Left lung (tissue), 10 donors: ENCODE measurements around the gene GALNT17. TPM values are rescaled to one million over a fixed set of nuclear protein-coding genes. Genes with fewer than 3 reads are reported as not detected.

ENCODE experiments used
- ATAC-seq: fragments of 200-7000 bp; cut with Tn5 transposase; one replicate; pipeline ENCODE4 v1.9.1; 2020; ENCODE audit warnings: moderate library complexity
- DNase-seq, 4 donors: peaks; one replicate each; pipeline ENCODE4 v3.0.0-alpha.2; 2013 to 2020
- H3K27ac ChIP-seq, 2 donors: fragments of 200-600 bp; sonication (generic) in 1 of 2; one replicate each; pipeline versions ENCODE4 v1.5.0 to v1.8.0; 2020 to 2021
- H3K27me3 ChIP-seq, 2 donors: fragments of 200-600 bp; sonication (generic) in 1 of 2; one replicate each; pipeline versions ENCODE4 v1.5.0 to v1.8.0; 2020 to 2021
- H3K36me3 ChIP-seq, 2 donors: fragments of 200-600 bp; sonication (generic) in 1 of 2; one replicate each; pipeline versions ENCODE4 v1.5.0 to v1.8.0; 2020 to 2021
- H3K4me1 ChIP-seq, 2 donors: fragments of 200-600 bp; one replicate each; pipeline ENCODE4 v1.8.0; 2021
- H3K4me3 ChIP-seq, 2 donors: fragments of 200-600 bp; sonication (generic) in 1 of 2; one replicate each; pipeline versions ENCODE4 v1.5.0 to v1.8.0; 2020 to 2021; ENCODE audit warnings: mild to moderate bottlenecking in 1 of 2
- H3K9me3 ChIP-seq, 2 donors: fragments of 200-600 bp; sonication (generic) in 1 of 2; one replicate each; pipeline versions ENCODE4 v1.5.0 to v1.8.0; 2020 to 2021
- intact Hi-C, 2 donors: fragments of 100-400 bp; cut with DNase I; formaldehyde crosslinking; loops; one replicate each; pipeline versions ENCODE4 v1.11.2 to v1.14.2; 2022
- polyA plus RNA-seq, 6 donors: library from polyadenylated mRNA; unstranded; fragments of 120-200 nt; gene quantifications; one replicate each; pipeline ENCODE4 v1.2.1, GENCODE V29; 2013; ENCODE audit not compliant: insufficient read length in 6 of 6
- total RNA-seq, 2 donors: library from RNA; stranded (reverse); fragmentation: NEBNext Ultra II Directional; extraction: Animal tissue kit (Norgen Biotek cat#: 25700); gene quantifications; one replicate each; pipeline ENCODE4 v1.2.1, GENCODE V29; 2021
- TF ChIP-seq, protein P1 (sequence below), 2 donors: fragments of 200-600 bp; sonication (generic) in 1 of 2; IDR thresholded peaks; one replicate each; pipeline versions ENCODE4 v1.5.0 to v1.8.0; 2021; ENCODE audit warnings: antibody characterized with exemption in 2 of 2
- donor health status: DM: no; HTN: yes; CAD: no.
- donor health status: DM: no; HTN: no; CAD: no.

Gene GALNT17
- total and polyA plus RNA-seq, 8 donors, result 2.4 to 19.1 (median 9.7) TPM

DNA sequence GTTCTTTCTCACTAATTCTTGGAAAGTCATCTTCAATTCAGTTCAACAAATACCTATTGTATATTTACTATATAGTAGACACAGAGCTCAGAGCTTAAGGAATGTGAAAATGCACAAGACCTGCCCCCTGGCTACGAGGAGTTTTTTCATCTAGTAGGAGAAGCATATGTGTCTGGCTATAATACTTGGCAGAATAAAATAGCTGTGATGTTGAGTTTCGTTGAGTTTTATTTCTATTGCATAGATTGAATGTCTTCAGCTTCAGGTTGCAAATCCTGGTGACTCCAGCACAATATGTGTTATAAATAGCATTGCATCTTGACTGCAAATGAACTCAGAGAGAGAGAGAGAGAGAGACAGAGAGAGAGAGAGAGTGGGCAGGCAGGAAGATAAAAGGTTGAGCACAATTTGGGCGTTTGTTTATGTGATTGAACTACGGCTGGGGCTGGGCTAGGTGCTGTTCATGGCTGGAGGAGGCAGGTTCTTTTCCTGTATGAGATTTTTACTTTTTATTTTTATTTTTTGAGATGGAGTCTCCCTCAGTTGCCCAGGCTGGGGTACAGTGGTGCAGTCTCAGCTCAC lies 229.6 kb downstream of the GALNT17 start:
- no peak for DNase-seq
- H3K27me3 ChIP-seq, result no peaks in the 10 kb centered on the region
- TF ChIP-seq, protein P1, sequence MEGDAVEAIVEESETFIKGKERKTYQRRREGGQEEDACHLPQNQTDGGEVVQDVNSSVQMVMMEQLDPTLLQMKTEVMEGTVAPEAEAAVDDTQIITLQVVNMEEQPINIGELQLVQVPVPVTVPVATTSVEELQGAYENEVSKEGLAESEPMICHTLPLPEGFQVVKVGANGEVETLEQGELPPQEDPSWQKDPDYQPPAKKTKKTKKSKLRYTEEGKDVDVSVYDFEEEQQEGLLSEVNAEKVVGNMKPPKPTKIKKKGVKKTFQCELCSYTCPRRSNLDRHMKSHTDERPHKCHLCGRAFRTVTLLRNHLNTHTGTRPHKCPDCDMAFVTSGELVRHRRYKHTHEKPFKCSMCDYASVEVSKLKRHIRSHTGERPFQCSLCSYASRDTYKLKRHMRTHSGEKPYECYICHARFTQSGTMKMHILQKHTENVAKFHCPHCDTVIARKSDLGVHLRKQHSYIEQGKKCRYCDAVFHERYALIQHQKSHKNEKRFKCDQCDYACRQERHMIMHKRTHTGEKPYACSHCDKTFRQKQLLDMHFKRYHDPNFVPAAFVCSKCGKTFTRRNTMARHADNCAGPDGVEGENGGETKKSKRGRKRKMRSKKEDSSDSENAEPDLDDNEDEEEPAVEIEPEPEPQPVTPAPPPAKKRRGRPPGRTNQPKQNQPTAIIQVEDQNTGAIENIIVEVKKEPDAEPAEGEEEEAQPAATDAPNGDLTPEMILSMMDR (IDR thresholded peaks at IDR 0.05), result no peak

DNA sequence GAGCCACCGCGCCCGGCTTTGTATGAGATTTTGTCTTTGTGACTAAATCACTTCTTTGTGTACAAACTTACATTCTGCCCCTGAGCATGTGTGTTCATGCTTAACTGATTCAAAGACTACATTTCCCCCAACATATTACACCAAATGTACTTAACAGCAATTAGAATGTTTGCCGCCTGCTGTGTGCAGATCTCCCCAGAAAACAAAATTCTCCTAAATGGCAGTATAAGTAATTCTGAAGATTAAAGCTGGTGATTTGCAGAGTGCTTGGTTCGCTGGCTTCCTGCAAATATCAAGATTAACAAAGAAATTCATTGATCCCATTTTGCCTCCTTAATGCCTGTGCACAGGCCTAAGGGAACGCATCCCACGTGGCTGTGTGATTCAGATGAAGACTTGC lies 230.3 kb downstream of the GALNT17 start:
- Histone ChIP-seq H3K9me3 (peaks cover 0 to 31% of the 10 kb centered on the region in 2 donors), H3K27me3 (no peaks in the 10 kb centered on the region), H3K4me3 (no peak overlapping the region), H3K36me3 (no peaks in the 10 kb centered on the region), H3K4me1 (no peaks in the 10 kb centered on the region), H3K27ac (no peak overlapping the region)
- ATAC-seq (no peak), DNase-seq (no peak)
- intact Hi-C loops, result no loop called here
- TF ChIP-seq, protein P1 (IDR thresholded peaks at IDR 0.05), result no peak

More for the DNA sequence above, 229.6 kb downstream of the GALNT17 start:
- intact Hi-C loops, result no loop called here
- Histone ChIP-seq H3K36me3 (no peaks in the 10 kb centered on the region), H3K9me3 (peaks cover 0 to 35% of the 10 kb centered on the region in 2 donors), H3K4me1 (no peaks in the 10 kb centered on the region), H3K4me3 (no peak overlapping the region), H3K27ac (no peak overlapping the region)
- no peak for ATAC-seq

DNA sequence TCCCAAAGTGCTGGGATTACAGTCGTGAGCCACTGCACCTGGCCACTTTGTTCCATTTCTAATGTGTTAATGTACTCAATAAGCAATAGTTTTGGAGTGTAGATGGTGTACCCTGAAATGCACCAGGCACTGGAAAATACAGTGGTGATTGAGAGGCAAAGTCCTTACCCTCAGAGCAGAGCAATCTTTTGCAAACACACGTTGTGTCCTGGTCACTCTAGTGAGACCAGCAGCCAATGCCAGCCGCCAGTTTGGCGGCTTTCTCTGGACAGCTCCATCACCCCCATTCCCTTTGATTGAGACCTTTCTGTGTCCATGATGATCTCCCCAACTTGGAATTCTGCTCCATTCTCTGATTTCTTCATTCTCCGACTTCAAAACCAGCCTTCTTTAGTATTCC lies 231.3 kb downstream of the GALNT17 start:
- DNase-seq (no peak), ATAC-seq (no peak)
- Histone ChIP-seq H3K4me1 (no peaks in the 10 kb centered on the region), H3K4me3 (no peak overlapping the region), H3K27me3 (no peaks in the 10 kb centered on the region), H3K27ac (no peak overlapping the region), H3K9me3 (peaks cover 0 to 27% of the 10 kb centered on the region in 2 donors), H3K36me3 (no peaks in the 10 kb centered on the region)
- intact Hi-C loops, result no loop called here
- TF ChIP-seq, protein P1 (IDR thresholded peaks at IDR 0.05), result no peak

DNA sequence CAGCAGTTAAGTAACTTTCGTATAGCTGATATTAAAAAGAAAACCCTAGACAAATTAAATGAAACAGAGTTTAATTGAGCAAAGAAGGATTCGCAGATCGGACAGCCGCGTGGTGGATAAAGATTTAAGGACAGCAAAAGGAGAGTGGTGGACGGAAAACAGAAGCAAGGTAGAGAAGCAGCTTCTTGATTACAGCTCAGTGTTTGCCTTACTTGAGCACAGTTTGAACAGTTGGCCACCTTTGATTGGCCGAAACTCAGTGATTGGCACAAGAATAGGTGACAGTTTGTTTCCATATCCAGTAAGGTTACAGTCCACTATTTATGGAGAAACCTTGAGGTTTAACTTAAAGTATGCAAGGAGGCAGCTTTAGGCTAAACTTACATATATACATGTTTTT lies 231.7 kb downstream of the GALNT17 start:
- DNase-seq (no peak), ATAC-seq (no peak)
- peaks cover 0 to 23% of the 10 kb centered on the region in 2 donors for H3K9me3 ChIP-seq
- no peak overlapping the region for H3K4me3 ChIP-seq
- H3K27me3 ChIP-seq, result no peaks in the 10 kb centered on the region
- TF ChIP-seq, protein P1 (IDR thresholded peaks at IDR 0.05), result no peak
- no peaks in the 10 kb centered on the region for H3K4me1 ChIP-seq
- intact Hi-C loops, result no loop called here
- no peaks in the 10 kb centered on the region for H3K36me3 ChIP-seq
- no peak overlapping the region for H3K27ac ChIP-seq

DNA sequence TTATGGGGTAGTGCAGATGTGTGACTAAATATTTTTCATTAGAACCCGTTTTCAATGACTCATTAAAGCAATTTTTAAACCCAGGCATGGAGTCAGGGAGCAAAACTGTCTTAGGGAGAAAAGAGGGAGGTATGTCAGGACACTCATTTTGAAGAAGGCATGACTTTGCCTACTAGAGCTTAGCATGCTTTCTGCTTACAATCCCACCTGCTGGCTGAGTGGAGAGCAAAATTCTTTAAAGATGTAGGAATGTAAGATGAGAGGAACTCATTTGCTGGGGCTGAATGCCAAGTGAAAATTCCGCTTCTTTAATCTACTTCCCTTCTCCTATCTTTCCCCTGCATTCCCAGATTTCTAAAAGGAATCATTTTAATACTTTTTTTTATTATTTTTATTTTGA lies 232.6 kb downstream of the GALNT17 start:
- TF ChIP-seq, protein P1 (IDR thresholded peaks at IDR 0.05), result no peak
- H3K4me1 ChIP-seq, result no peaks in the 10 kb centered on the region
- ATAC-seq (no peak), DNase-seq (no peak)
- H3K4me3 ChIP-seq, result no peak overlapping the region
- H3K9me3 ChIP-seq, result peaks cover 0 to 16% of the 10 kb centered on the region in 2 donors
- intact Hi-C loops, result no loop called here
- H3K27ac ChIP-seq, result no peak overlapping the region
- no peaks in the 10 kb centered on the region for H3K27me3 ChIP-seq
- no peaks in the 10 kb centered on the region for H3K36me3 ChIP-seq
